ENCODE results near the gene POU6F1.

The POU6F1 gene

GRCh38 chr12:51246254-51246853 is 28.5 kb upstream of the POU6F1 start:
- 82 to 90% methylated on average over 7 of the region's 7 CpGs for WGBS, 2 experiments
- Histone ChIP-seq H3K9me3 (ENCODE audit: control insufficient read depth, low read length) (no peaks in the 10 kb centered on the region), H3K4me1 (ENCODE audit: control insufficient read depth, insufficient read depth, low read length) (peaks cover 8% of the 10 kb centered on the region), H3K27me3 (ENCODE audit: control insufficient read depth, insufficient read depth, low read length, poor library complexity, severe bottlenecking) (no peaks in the 10 kb centered on the region), H3K36me3 (ENCODE audit: control insufficient read depth, insufficient read depth, low read length) (peaks cover 14% of the 10 kb centered on the region), H3K27ac (ENCODE audit: insufficient read depth, low read depth, low read length, poor library complexity, severe bottlenecking) (no peak overlapping the region), H3K4me3 (ENCODE audit: insufficient read depth, low read depth, low read length) (no peak overlapping the region)

DNA sequence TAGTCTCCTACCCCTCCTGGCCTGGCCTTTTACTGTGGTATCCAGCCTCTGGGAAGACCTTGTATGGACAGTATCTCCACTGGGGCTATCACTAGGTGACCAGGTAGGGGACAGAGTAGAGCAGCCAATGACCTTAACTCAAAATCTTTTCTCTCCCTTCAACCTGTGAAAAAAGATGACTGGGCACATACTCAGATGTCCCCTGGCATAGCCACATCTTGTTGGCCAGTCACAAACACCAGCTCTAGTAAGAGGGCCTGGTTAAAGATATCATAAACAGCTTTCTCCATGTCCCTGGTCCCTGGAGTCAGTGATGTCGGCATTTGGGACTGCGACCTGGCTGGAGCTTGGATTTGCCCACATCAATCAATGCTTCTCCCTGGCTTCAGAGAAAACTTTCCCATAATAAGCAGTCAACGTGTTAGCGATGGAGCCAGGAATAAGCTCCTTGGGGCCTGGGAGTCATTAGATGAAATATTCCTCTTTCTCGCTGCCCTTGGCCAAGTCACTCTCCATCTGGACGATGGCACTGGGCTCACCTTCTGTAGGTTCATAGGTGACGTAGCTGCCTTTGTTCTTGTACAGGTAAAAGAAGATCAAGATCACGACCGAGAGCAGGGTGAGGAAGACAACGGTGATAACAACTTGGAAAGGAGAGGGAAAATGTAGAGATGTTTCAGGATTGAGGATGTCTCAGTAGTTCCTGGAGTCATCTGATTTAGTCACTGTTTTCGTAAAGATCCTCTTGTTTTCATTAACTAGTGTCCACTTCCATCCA is 27.8 kb upstream of the POU6F1 start:
- Histone ChIP-seq H3K27ac (ENCODE audit: insufficient read depth, low read depth, low read length, poor library complexity, severe bottlenecking) (no peak overlapping the region), H3K9me3 (ENCODE audit: control insufficient read depth, low read length) (no peaks in the 10 kb centered on the region), H3K27me3 (ENCODE audit: control insufficient read depth, insufficient read depth, low read length, poor library complexity, severe bottlenecking) (no peaks in the 10 kb centered on the region), H3K4me1 (ENCODE audit: control insufficient read depth, insufficient read depth, low read length) (peaks cover 8% of the 10 kb centered on the region), H3K36me3 (ENCODE audit: control insufficient read depth, insufficient read depth, low read length) (peaks cover 21% of the 10 kb centered on the region), H3K4me3 (ENCODE audit: insufficient read depth, low read depth, low read length) (no peak overlapping the region)
- 94 to 96% methylated on average over 11 of the region's 11 CpGs for WGBS, 2 experiments

DNA sequence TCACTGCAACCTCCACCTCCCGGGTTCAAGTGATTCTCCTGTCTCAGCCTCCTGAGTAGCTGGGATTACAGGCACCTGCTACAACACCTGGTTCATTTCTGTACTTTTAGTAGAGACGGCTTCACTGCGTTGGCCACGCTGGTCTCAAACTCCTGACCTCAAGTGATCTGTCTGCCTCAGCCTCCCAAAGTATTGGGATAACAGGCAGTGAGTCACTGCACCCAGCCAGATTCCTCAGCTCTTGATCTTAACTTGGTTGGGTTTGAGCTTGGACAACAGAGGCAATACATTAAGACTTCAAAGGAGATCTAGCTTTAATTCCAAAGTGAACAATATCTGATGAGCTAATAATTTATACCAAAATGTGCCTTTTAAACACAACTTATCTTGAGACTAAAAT is 26.4 kb upstream of the POU6F1 start:
- no peaks in the 10 kb centered on the region for H3K9me3 ChIP-seq (ENCODE audit: control insufficient read depth, low read length)
- H3K36me3 ChIP-seq (ENCODE audit: control insufficient read depth, insufficient read depth, low read length), result peaks cover 27% of the 10 kb centered on the region
- H3K27me3 ChIP-seq (ENCODE audit: control insufficient read depth, insufficient read depth, low read length, poor library complexity, severe bottlenecking), result no peaks in the 10 kb centered on the region
- H3K27ac ChIP-seq (ENCODE audit: insufficient read depth, low read depth, low read length, poor library complexity, severe bottlenecking), result no peak overlapping the region
- H3K4me1 ChIP-seq (ENCODE audit: control insufficient read depth, insufficient read depth, low read length), result peaks cover 12% of the 10 kb centered on the region
- no peak overlapping the region for H3K4me3 ChIP-seq (ENCODE audit: insufficient read depth, low read depth, low read length)
- WGBS, 2 experiments, result 82 to 85% methylated on average over 4 of the region's 4 CpGs

DNA sequence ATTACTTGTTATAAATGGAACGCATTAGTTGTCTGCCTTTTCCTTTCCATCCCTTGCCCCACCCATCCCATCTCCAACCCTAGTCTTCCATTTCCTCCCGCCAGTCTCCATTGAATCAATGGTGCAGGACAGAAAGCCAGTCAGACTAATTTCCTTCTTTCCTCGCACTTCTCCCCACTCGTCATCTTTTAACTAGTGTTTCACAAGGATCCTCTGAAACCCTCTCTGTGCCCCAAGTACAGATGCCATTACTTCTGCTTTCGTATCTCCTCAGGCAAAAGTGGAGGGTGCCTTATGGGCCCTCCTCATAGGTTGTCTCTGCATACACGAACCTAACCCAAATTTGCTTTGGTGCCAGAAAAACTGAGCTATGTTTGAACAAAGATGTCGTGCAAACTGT is 25.0 kb upstream of the POU6F1 start:
- no peak overlapping the region for H3K27ac ChIP-seq (ENCODE audit: insufficient read depth, low read depth, low read length, poor library complexity, severe bottlenecking)
- no peak overlapping the region for H3K4me3 ChIP-seq (ENCODE audit: insufficient read depth, low read depth, low read length)
- H3K9me3 ChIP-seq (ENCODE audit: control insufficient read depth, low read length), result no peaks in the 10 kb centered on the region
- H3K36me3 ChIP-seq (ENCODE audit: control insufficient read depth, insufficient read depth, low read length), result peaks cover 27% of the 10 kb centered on the region
- H3K27me3 ChIP-seq (ENCODE audit: control insufficient read depth, insufficient read depth, low read length, poor library complexity, severe bottlenecking), result no peaks in the 10 kb centered on the region
- 94 to 96% methylated on average over 7 of the region's 7 CpGs for WGBS, 2 experiments
- peaks cover 12% of the 10 kb centered on the region for H3K4me1 ChIP-seq (ENCODE audit: control insufficient read depth, insufficient read depth, low read length)

- H3K27ac ChIP-seq (ENCODE audit: insufficient read depth, low read depth, low read length, poor library complexity, severe bottlenecking), result no peak overlapping the region
- no peaks in the 10 kb centered on the region for H3K27me3 ChIP-seq (ENCODE audit: control insufficient read depth, insufficient read depth, low read length, poor library complexity, severe bottlenecking)
- H3K36me3 ChIP-seq (ENCODE audit: control insufficient read depth, insufficient read depth, low read length), result peaks cover 27% of the 10 kb centered on the region
- no peak overlapping the region for H3K4me3 ChIP-seq (ENCODE audit: insufficient read depth, low read depth, low read length)
- no peaks in the 10 kb centered on the region for H3K9me3 ChIP-seq (ENCODE audit: control insufficient read depth, low read length)
- WGBS, 2 experiments, result 90 to 97% methylated on average over 6 of the region's 7 CpGs
- H3K4me1 ChIP-seq (ENCODE audit: control insufficient read depth, insufficient read depth, low read length), result peaks cover 5% of the 10 kb centered on the region
Observed at GRCh38 chr12:51242120-51242519, 24.3 kb upstream of the POU6F1 start.

DNA sequence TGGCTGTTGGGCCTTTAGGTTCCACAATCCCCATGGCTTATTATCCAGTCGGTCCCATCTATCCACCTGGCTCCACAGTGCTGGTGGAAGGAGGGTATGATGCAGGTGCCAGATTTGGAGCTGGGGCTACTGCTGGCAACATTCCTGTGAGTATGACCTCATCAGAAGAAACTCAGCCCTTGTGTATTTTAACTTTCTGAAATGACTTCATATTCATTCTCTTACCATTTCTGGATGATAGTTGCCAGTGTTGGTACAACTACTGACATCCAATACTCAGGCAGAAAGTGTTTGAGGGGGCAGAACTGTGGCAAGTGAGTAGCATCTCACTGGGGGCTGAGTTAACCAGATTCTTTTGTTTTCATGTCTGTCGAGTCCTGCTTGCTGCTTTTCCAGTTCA is 23.1 kb upstream of the POU6F1 start:
- no peak overlapping the region for H3K27ac ChIP-seq (ENCODE audit: insufficient read depth, low read depth, low read length, poor library complexity, severe bottlenecking)
- WGBS, 2 experiments, result 81 to 97% methylated on average over 2 of the region's 2 CpGs

GRCh38 chr12:51238510-51239334 is 20.9 kb upstream of the POU6F1 start, which contains the start of gene DAZAP2:
TSS of gene DAZAP2 (plus strand) at chr12:51238826. CDS start at chr12:51238908, 82 bp downstream.
- Histone ChIP-seq H3K4me3 (ENCODE audit: insufficient read depth, low read depth, low read length) (peak within 1 kb of the TSS; percentile 100), H3K27ac (ENCODE audit: insufficient read depth, low read depth, low read length, poor library complexity, severe bottlenecking) (peak within 1 kb of the TSS; percentile 97), H3K9me3 (ENCODE audit: control insufficient read depth, low read length) (no peaks in the 10 kb centered on the region), H3K36me3 (ENCODE audit: control insufficient read depth, insufficient read depth, low read length) (peaks cover 27% of the 10 kb centered on the region), H3K27me3 (ENCODE audit: control insufficient read depth, insufficient read depth, low read length, poor library complexity, severe bottlenecking) (no peaks in the 10 kb centered on the region), H3K4me1 (ENCODE audit: control insufficient read depth, insufficient read depth, low read length) (peaks cover 4% of the 10 kb centered on the region)
- 0 to 1% methylated on average over 70 of the region's 70 CpGs for WGBS, 2 experiments

More for the DNA sequence above, 23.1 kb upstream of the POU6F1 start:
- Histone ChIP-seq H3K27me3 (ENCODE audit: control insufficient read depth, insufficient read depth, low read length, poor library complexity, severe bottlenecking) (no peaks in the 10 kb centered on the region), H3K9me3 (ENCODE audit: control insufficient read depth, low read length) (no peaks in the 10 kb centered on the region), H3K4me1 (ENCODE audit: control insufficient read depth, insufficient read depth, low read length) (peaks cover 4% of the 10 kb centered on the region), H3K4me3 (ENCODE audit: insufficient read depth, low read depth, low read length) (no peak overlapping the region), H3K36me3 (ENCODE audit: control insufficient read depth, insufficient read depth, low read length) (peaks cover 27% of the 10 kb centered on the region)

DNA sequence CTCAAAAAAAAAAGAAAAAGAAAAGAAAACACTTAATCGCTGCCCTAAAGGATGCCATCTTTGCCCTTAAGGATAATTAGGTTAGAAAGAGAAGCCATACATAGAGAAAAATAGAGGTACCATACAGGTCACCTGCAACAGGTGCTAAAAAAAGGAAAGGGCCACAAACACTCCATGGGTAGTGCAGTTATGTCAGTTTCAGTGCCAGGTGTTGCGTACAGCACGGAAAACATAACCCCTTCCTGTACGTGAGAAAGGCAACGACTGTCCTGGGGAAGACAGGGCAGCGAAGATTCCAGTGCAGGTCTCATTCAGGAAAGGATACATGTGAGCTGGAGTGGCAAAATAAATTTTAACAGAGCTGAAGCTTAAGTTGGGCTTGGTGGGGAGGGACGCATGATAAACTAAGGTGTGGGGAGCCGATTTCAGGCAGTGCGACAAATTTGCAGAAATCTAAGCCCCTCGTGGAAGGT is 20.2 kb upstream of the POU6F1 start:
- peak overlapping the region; percentile 100 for H3K4me3 ChIP-seq (ENCODE audit: insufficient read depth, low read depth, low read length)
- H3K9me3 ChIP-seq (ENCODE audit: control insufficient read depth, low read length), result no peaks in the 10 kb centered on the region
- peak overlapping the region; percentile 31 for H3K27ac ChIP-seq (ENCODE audit: insufficient read depth, low read depth, low read length, poor library complexity, severe bottlenecking)
- peaks cover 4% of the 10 kb centered on the region for H3K4me1 ChIP-seq (ENCODE audit: control insufficient read depth, insufficient read depth, low read length)
- peaks cover 27% of the 10 kb centered on the region for H3K36me3 ChIP-seq (ENCODE audit: control insufficient read depth, insufficient read depth, low read length)
- H3K27me3 ChIP-seq (ENCODE audit: control insufficient read depth, insufficient read depth, low read length, poor library complexity, severe bottlenecking), result no peaks in the 10 kb centered on the region
- WGBS, 2 experiments, result 56 to 58% methylated on average over 10 of the region's 10 CpGs

DNA sequence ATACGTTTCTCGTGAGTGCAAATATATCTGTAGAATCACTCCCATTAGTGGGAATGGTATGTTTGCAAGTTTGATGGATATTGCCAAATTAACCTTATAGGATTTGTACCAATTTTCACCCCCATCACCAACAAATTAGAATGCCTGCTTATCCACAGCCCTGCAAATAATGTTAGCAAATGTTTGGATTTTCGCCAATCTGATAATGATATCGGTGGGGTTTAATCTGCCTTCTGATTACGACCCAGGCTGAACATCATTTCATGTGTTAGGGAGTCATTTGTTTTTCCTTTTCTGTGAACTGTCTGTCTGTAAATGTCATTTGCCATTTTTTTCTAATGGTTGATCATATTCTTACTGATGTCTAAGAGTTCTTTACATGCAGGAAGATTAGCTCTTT is 16.7 kb upstream of the POU6F1 start:
- WGBS, 2 experiments, result 93 to 99% methylated on average over 5 of the region's 5 CpGs
- Histone ChIP-seq H3K27ac (ENCODE audit: insufficient read depth, low read depth, low read length, poor library complexity, severe bottlenecking) (no peak overlapping the region), H3K9me3 (ENCODE audit: control insufficient read depth, low read length) (no peaks in the 10 kb centered on the region), H3K36me3 (ENCODE audit: control insufficient read depth, insufficient read depth, low read length) (no peaks in the 10 kb centered on the region), H3K4me3 (ENCODE audit: insufficient read depth, low read depth, low read length) (no peak overlapping the region), H3K4me1 (ENCODE audit: control insufficient read depth, insufficient read depth, low read length) (no peaks in the 10 kb centered on the region), H3K27me3 (ENCODE audit: control insufficient read depth, insufficient read depth, low read length, poor library complexity, severe bottlenecking) (no peaks in the 10 kb centered on the region)

- H3K27me3 ChIP-seq (ENCODE audit: control insufficient read depth, insufficient read depth, low read length, poor library complexity, severe bottlenecking), result no peaks in the 10 kb centered on the region
- H3K36me3 ChIP-seq (ENCODE audit: control insufficient read depth, insufficient read depth, low read length), result no peaks in the 10 kb centered on the region
- no peaks in the 10 kb centered on the region for H3K9me3 ChIP-seq (ENCODE audit: control insufficient read depth, low read length)
- H3K4me3 ChIP-seq (ENCODE audit: insufficient read depth, low read depth, low read length), result no peak overlapping the region
- H3K4me1 ChIP-seq (ENCODE audit: control insufficient read depth, insufficient read depth, low read length), result no peaks in the 10 kb centered on the region
- H3K27ac ChIP-seq (ENCODE audit: insufficient read depth, low read depth, low read length, poor library complexity, severe bottlenecking), result no peak overlapping the region
Observed at GRCh38 chr12:51232642-51233041, 14.8 kb upstream of the POU6F1 start.
